B cell (primary cell): Measurements from ENCODE around the gene IDS. TPM values are rescaled to one million over a fixed set of nuclear protein-coding genes. Genes with fewer than 3 reads are reported as not detected.
"Not testable (repeated sequence)": the region's sequence is repeated elsewhere in the genome, so short reads cannot be mapped to it uniquely, and the experiment has no call there.

Experiments
- ATAC-seq: fragments of 200-7000 bp; cut with Tn5 transposase; one replicate; pipeline ENCODE4 v1.10.0; 2021; ENCODE audit warnings: low read depth, mild to moderate bottlenecking, moderate number of reproducible peaks, moderate library complexity
- CTCF ChIA-PET: fragments of 350-600 bp; sonication (Branson Sonifier 250); formaldehyde crosslinking; loops from one replicate; lab custom pipeline; 2021; ENCODE audit warnings: antibody characterized with exemption, inconsistent platforms; lab: Charles Lee
- POLR2A ChIA-PET: fragments of 350-600 bp; sonication (Branson Sonifier 250); formaldehyde crosslinking; loops from one replicate; lab custom pipeline; 2021; ENCODE audit warnings: antibody characterized with exemption; lab: Charles Lee
- DNase-seq: peaks from one replicate; pipeline ENCODE4 v3.0.0; 2013
- H2AFZ ChIP-seq: 2 replicates; pipeline ENCODE4 v1.6.1; 2012; ENCODE audit warnings: mild to moderate bottlenecking, low read depth, low read length; ENCODE audit not compliant: insufficient read depth, poor library complexity, severe bottlenecking
- H3K27ac ChIP-seq, 2 donors: 1 replicate in 1 of 2; 2 replicates in 1 of 2; pipeline ENCODE4 v1.5.1; 2012 to 2013; ENCODE audit warnings: low read length in 2 of 2, mild to moderate bottlenecking in 2 of 2, moderate library complexity in 1 of 2
- H3K27me3 ChIP-seq, 4 experiments: fragments of 200-600 bp in 1 of 4; sonication (generic) in 1 of 4; replicated peaks in 1 of 4; 1 replicate in 2 of 4; 2 replicates in 2 of 4; pipeline versions ENCODE4 v1.6.1 to v1.7.0; 2013 to 2016; ENCODE audit warnings: low read length in 3 of 4, mild to moderate bottlenecking in 2 of 4, mixed read lengths in 1 of 4, moderate library complexity in 1 of 4; ENCODE audit not compliant: insufficient read depth in 4 of 4, control insufficient read depth in 3 of 4; ENCODE audit errors: control extremely low read depth in 1 of 4
- H3K36me3 ChIP-seq, 2 experiments: replicated peaks in 1 of 2; 1 replicate in 1 of 2; 2 replicates in 1 of 2; pipeline versions ENCODE4 v1.6.1 to v1.7.1; 2013; ENCODE audit warnings: low read length in 1 of 2; ENCODE audit not compliant: insufficient read depth in 2 of 2, control insufficient read depth in 1 of 2; ENCODE audit errors: control extremely low read depth in 1 of 2, extremely low read depth in 1 of 2
- H3K4me1 ChIP-seq, 2 donors: fragments of 200-600 bp in 1 of 2; sonication (generic) in 1 of 2; 1 replicate in 1 of 2; 2 replicates in 1 of 2; pipeline versions ENCODE4 v1.5.1 to v1.6.1; 2013 to 2017; ENCODE audit warnings: low read length in 2 of 2; ENCODE audit not compliant: control insufficient read depth in 2 of 2, insufficient read depth in 2 of 2
- H3K4me2 ChIP-seq: replicated peaks from 2 replicates; pipeline ENCODE3; 2012; ENCODE audit warnings: mild to moderate bottlenecking, low read depth, low read length; ENCODE audit not compliant: poor library complexity, severe bottlenecking
- H3K4me3 ChIP-seq, 5 experiments: fragments of 200-600 bp in 1 of 5; sonication (generic) in 1 of 5; 1 replicate in 3 of 5; 2 replicates in 2 of 5; pipeline versions ENCODE4 v1.5.1 to v1.7.0; 2011 to 2016; ENCODE audit warnings: low read length in 4 of 5, mild to moderate bottlenecking in 4 of 5, low read depth in 2 of 5, control low read depth in 1 of 5, moderate library complexity in 1 of 5; ENCODE audit not compliant: insufficient read depth in 1 of 5; ENCODE audit errors: control extremely low read depth in 1 of 5, extremely low read depth in 1 of 5
- H3K79me2 ChIP-seq: fragments of 200-600 bp; sonication (generic); one replicate; pipeline ENCODE4 v1.6.0; 2016; ENCODE audit warnings: low read length; ENCODE audit not compliant: control insufficient read depth, insufficient read depth
- H3K9ac ChIP-seq: fragments of 200-600 bp; sonication (generic); 2 replicates; pipeline ENCODE4 v1.6.1; 2017; ENCODE audit warnings: mild to moderate bottlenecking, low read length, moderate library complexity
- H3K9me3 ChIP-seq, 3 donors: one replicate each; pipeline versions ENCODE4 v1.6.1 to v1.7.1; 2013; ENCODE audit warnings: low read length in 2 of 3; ENCODE audit not compliant: control insufficient read depth in 2 of 3, insufficient read depth in 1 of 3; ENCODE audit errors: control extremely low read depth in 1 of 3
- H4K20me1 ChIP-seq: 2 replicates; pipeline ENCODE4 v1.6.0; 2012; ENCODE audit warnings: mild to moderate bottlenecking, low read length; ENCODE audit not compliant: insufficient read depth, control insufficient read depth, poor library complexity, severe bottlenecking
- H3K27ac Mint-ChIP-seq: one replicate; pipeline ENCODE4 v1.8.0; 2021; ENCODE audit warnings: mixed read lengths
- H3K27me3 Mint-ChIP-seq: one replicate; pipeline ENCODE4 v1.8.0; 2021; ENCODE audit warnings: mixed read lengths
- H3K4me1 Mint-ChIP-seq: one replicate; pipeline ENCODE4 v1.8.0; 2021; ENCODE audit warnings: mixed read lengths
- H3K4me3 Mint-ChIP-seq: one replicate; pipeline ENCODE4 v1.8.0; 2021; ENCODE audit warnings: mixed read lengths
- H3K9me3 Mint-ChIP-seq: one replicate; pipeline ENCODE4 v1.8.0; 2022; ENCODE audit warnings: mixed read lengths; ENCODE audit not compliant: insufficient read depth
- EZH2 ChIP-seq: IDR thresholded peaks from 2 replicates; pipeline ENCODE4 v1.6.1; 2012; ENCODE audit warnings: borderline replicate concordance, low read depth, mild to moderate bottlenecking, moderate library complexity, low read length; ENCODE audit not compliant: insufficient read depth, poor library complexity, severe bottlenecking
- WGBS: methylation state at CpG from one replicate; pipeline ENCODE4 v1.1.5; 2013; ENCODE audit warnings: missing lambda C conversion rate; ENCODE audit not compliant: insufficient coverage; 5-methylcytosine and 5-hydroxymethylcytosine counted together
- intact Hi-C: fragments of 100-400 bp; cut with micrococcal nuclease; formaldehyde crosslinking; loops from one replicate; pipeline ENCODE4 v1.10.0; 2022
- polyA plus RNA-seq: library from polyadenylated mRNA; depleted of rRNA; stranded (reverse); fragments of >200 nt; gene quantifications from 2 replicates; pipeline ENCODE4 v1.2.3, GENCODE V29; 2012
- total RNA-seq, 2 donors: library from RNA; stranded (reverse); fragments of 120-200 nt in 1 of 2; gene quantifications; 1 replicate in 1 of 2; 2 replicates in 1 of 2; pipeline versions ENCODE4 v1.2.3 to v1.2.4, GENCODE V29; 2013 to 2022
- TF ChIP-seq, protein P1 (sequence below): fragments of 200-600 bp; IDR thresholded peaks from one replicate; pipeline ENCODE4 v1.8.0; 2022; ENCODE audit warnings: antibody characterized with exemption, mild to moderate bottlenecking

IDS gene
- total and polyA plus RNA-seq, 2 donors (not counting 1 experiment from before 2014, with no cell fraction given), result 85.3 to 169 TPM

DNA sequence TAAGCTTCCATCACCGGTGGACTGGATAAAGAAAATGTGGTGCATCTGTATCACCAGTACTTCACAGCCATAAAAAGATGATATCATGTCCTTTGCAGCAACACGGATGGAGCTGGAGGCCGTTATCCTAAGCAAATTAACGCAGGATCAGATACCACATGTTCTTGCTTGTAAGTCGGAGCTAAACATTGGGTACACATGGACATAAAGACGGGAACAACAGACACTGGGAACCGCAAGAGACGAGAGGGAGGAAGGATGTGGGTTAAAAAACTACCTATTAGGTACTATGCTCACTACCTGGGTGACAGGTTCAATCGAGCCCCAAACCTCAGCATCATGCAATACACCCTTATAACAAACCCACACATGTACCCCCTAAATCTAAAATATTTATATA lies 16.3 kb upstream of the IDS start:
- Histone ChIP-seq H2AFZ (no peak overlapping the region), H3K36me3 (no peaks in the 10 kb centered on the region), H3K4me3 (no peak overlapping the region), H3K27ac (no peak overlapping the region), H3K27me3 (no peaks in the 10 kb centered on the region), H3K79me2 (no peaks in the 10 kb centered on the region), H3K9me3 (no peaks in the 10 kb centered on the region), H3K4me1 (peaks cover 4 to 10% of the 10 kb centered on the region in 2 donors), H4K20me1 (no peaks in the 10 kb centered on the region), H3K4me2 (no peak overlapping the region), H3K9ac (no peak overlapping the region)
- DNase-seq (no peak), ATAC-seq (no peak)
- Mint-ChIP-seq H3K4me3 (no peak overlapping the region), H3K27ac (no peak overlapping the region), H3K4me1 (peaks cover 3% of the 10 kb centered on the region), H3K9me3 (no peaks in the 10 kb centered on the region), H3K27me3 (peaks cover 3% of the 10 kb centered on the region)
- no peak for TF ChIP-seq EZH2
- TF ChIP-seq, protein P1, sequence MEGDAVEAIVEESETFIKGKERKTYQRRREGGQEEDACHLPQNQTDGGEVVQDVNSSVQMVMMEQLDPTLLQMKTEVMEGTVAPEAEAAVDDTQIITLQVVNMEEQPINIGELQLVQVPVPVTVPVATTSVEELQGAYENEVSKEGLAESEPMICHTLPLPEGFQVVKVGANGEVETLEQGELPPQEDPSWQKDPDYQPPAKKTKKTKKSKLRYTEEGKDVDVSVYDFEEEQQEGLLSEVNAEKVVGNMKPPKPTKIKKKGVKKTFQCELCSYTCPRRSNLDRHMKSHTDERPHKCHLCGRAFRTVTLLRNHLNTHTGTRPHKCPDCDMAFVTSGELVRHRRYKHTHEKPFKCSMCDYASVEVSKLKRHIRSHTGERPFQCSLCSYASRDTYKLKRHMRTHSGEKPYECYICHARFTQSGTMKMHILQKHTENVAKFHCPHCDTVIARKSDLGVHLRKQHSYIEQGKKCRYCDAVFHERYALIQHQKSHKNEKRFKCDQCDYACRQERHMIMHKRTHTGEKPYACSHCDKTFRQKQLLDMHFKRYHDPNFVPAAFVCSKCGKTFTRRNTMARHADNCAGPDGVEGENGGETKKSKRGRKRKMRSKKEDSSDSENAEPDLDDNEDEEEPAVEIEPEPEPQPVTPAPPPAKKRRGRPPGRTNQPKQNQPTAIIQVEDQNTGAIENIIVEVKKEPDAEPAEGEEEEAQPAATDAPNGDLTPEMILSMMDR, result no peak
- ChIA-PET POLR2A (no interaction called here), CTCF (interaction anchor here (0.7 to 3.0 kb wide), 2 partner anchors 9 to 19 kb away, joined by 3 to 22 read pairs; partner anchors contain the start of gene EOLA1)
- no CpG with 5 or more reads among the region's 9 CpGs for WGBS
- intact Hi-C loops, result no loop called here

- DNase-seq, H3K27ac Mint-ChIP-seq, intact Hi-C loops: not testable (repeated sequence)
These were observed 15.7 kb upstream of the IDS start for GRCh38 chrX:149520636-149521277.

More at GRCh38 chrX:149520636-149521277, 15.7 kb upstream of the IDS start:
- POLR2A ChIA-PET, H2AFZ ChIP-seq, H3K9me3 Mint-ChIP-seq, H3K9me3 ChIP-seq, H3K4me2 ChIP-seq, H3K4me1 ChIP-seq, ATAC-seq, H3K36me3 ChIP-seq, H3K4me1 Mint-ChIP-seq, H3K4me3 ChIP-seq, H4K20me1 ChIP-seq, H3K27ac ChIP-seq, H3K4me3 Mint-ChIP-seq, H3K9ac ChIP-seq, H3K27me3 Mint-ChIP-seq, H3K79me2 ChIP-seq, H3K27me3 ChIP-seq: not testable (repeated sequence)
- no CpG with 5 or more reads among the region's 3 CpGs for WGBS
- CTCF ChIA-PET, result interaction anchor here (3.0 kb wide), 1 partner anchor 9 kb away, joined by 22 read pairs; no protein-coding TSS in a partner anchor
